GM15510 (cell line): ENCODE measurements around the gene VAV3.

ENCODE experiments used
- POLR2A ChIP-seq: IDR thresholded peaks from 3 replicates; pipeline ENCODE4 v1.6.1; 2011; ENCODE audit warnings: borderline replicate concordance; ENCODE audit not compliant: insufficient read length; ENCODE audit errors: extremely low read depth

The VAV3 gene

GRCh38 chr1:107879927-107880326 is 85.1 kb downstream of the VAV3 start:
- no peak for TF ChIP-seq POLR2A

- no peak for TF ChIP-seq POLR2A
These were observed 85.6 kb downstream of the VAV3 start for GRCh38 chr1:107879346-107879745.

- no peak for TF ChIP-seq POLR2A
These were observed 87.2 kb downstream of the VAV3 start for GRCh38 chr1:107877745-107878144.

GRCh38 chr1:107877092-107877491 is 87.9 kb downstream of the VAV3 start:
- no peak for TF ChIP-seq POLR2A

GRCh38 chr1:107875689-107876088 is 89.3 kb downstream of the VAV3 start:
- no peak for TF ChIP-seq POLR2A

GRCh38 chr1:107874221-107874620 is 90.8 kb downstream of the VAV3 start:
- no peak for TF ChIP-seq POLR2A

- no peak for TF ChIP-seq POLR2A
These were observed 93.1 kb downstream of the VAV3 start for GRCh38 chr1:107871687-107872395.

- TF ChIP-seq POLR2A, result no peak
These were observed 93.7 kb downstream of the VAV3 start for GRCh38 chr1:107871259-107871658.

- no peak for TF ChIP-seq POLR2A
These were observed 94.3 kb downstream of the VAV3 start for GRCh38 chr1:107870696-107871095.

- TF ChIP-seq POLR2A, result no peak
These were observed 97.1 kb downstream of the VAV3 start for GRCh38 chr1:107867897-107868296.

GRCh38 chr1:107867422-107867821 is 97.6 kb downstream of the VAV3 start:
- TF ChIP-seq POLR2A, result no peak

GRCh38 chr1:107866870-107867269 is 98.1 kb downstream of the VAV3 start:
- TF ChIP-seq POLR2A, result no peak

GRCh38 chr1:107865627-107866026 is 99.4 kb downstream of the VAV3 start:
- no peak for TF ChIP-seq POLR2A

GRCh38 chr1:107863342-107863741 is 101.6 kb downstream of the VAV3 start:
- no peak for TF ChIP-seq POLR2A

- no peak for TF ChIP-seq POLR2A
These were observed 102.9 kb downstream of the VAV3 start for GRCh38 chr1:107862064-107862463.

GRCh38 chr1:107858323-107858722 is 106.7 kb downstream of the VAV3 start:
- no peak for TF ChIP-seq POLR2A

- TF ChIP-seq POLR2A, result no peak
These were observed 113.6 kb downstream of the VAV3 start for GRCh38 chr1:107851418-107851817.

- no peak for TF ChIP-seq POLR2A
These were observed 121.0 kb downstream of the VAV3 start for GRCh38 chr1:107843989-107844388.

- no peak for TF ChIP-seq POLR2A
These were observed 122.7 kb downstream of the VAV3 start for GRCh38 chr1:107842241-107842640.
